ENCODE measurements around the gene SRP9.

DNA sequence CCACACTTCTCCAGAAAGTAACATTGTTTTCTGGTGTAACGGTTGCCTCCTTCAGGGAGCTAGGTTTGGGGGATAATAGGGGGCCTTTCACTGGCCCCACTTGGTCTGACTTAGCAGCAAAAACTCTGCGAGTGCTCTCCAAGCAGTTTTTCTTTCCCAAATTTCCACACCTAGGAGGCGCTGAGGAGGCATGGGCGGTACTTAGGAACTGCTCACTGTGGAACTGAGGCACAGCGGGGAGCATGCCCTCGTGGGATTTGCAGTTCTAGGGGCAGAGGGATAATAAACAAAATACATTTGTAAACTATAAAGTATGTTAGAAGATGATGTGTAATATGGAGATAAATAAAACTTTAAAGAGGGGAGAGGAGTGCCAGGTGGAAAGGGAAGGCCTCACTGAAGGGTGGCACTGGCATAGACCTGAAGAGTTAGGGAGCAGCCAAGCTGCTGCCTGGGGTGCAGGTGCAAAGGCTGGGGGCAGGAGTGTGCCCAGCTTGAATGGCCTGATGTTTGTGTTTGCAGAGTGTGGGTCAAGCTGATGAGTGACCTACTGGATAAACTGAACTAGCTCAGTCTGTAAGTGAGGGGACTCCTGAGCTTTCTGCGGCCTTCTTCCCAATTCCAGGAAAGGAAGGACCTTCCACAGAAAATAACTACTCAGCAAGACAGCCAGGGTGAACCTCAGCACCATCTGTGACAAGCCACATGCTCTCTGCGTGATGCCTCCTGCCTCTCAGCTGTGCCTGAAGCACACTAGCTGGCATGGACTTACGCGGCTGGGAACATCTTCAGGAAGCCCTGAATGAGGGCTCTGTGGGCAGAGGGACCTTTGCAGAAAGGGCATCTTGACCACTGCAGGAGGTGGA lies 34.2 kb downstream of the SRP9 start:
- no peak for TF ChIP-seq EZH2 (IDR thresholded peaks at IDR 0.05; ENCODE audit: borderline replicate concordance, insufficient read depth, low read depth, low read length, poor library complexity, severe bottlenecking)
- TF ChIP-seq, protein P1, sequence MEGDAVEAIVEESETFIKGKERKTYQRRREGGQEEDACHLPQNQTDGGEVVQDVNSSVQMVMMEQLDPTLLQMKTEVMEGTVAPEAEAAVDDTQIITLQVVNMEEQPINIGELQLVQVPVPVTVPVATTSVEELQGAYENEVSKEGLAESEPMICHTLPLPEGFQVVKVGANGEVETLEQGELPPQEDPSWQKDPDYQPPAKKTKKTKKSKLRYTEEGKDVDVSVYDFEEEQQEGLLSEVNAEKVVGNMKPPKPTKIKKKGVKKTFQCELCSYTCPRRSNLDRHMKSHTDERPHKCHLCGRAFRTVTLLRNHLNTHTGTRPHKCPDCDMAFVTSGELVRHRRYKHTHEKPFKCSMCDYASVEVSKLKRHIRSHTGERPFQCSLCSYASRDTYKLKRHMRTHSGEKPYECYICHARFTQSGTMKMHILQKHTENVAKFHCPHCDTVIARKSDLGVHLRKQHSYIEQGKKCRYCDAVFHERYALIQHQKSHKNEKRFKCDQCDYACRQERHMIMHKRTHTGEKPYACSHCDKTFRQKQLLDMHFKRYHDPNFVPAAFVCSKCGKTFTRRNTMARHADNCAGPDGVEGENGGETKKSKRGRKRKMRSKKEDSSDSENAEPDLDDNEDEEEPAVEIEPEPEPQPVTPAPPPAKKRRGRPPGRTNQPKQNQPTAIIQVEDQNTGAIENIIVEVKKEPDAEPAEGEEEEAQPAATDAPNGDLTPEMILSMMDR (IDR thresholded peaks at IDR 0.05), result no peak
